Muscle of back (tissue), 11 donors: Measurements from ENCODE around the gene SDF4. TPM values are rescaled to one million over a fixed set of nuclear protein-coding genes. Genes with fewer than 3 reads are reported as not detected.
"Not testable (repeated sequence)": the region's sequence is repeated elsewhere in the genome, so short reads cannot be mapped to it uniquely, and the experiment has no call there.

ENCODE experiments used
- DNase-seq, 3 donors: peaks; one replicate each; pipeline versions ENCODE4 v3.0.0 to v3.0.0-alpha.2; 2013
- polyA plus RNA-seq, 10 donors: library from polyadenylated mRNA; unstranded; fragments of 120-200 nt; gene quantifications; one replicate each; pipeline ENCODE4 v1.2.1, GENCODE V29; 2013; ENCODE audit not compliant: insufficient read length in 10 of 10

The SDF4 gene
- polyA plus RNA-seq, 10 donors = 73.5 to 121 (median 88.5) TPM

DNA sequence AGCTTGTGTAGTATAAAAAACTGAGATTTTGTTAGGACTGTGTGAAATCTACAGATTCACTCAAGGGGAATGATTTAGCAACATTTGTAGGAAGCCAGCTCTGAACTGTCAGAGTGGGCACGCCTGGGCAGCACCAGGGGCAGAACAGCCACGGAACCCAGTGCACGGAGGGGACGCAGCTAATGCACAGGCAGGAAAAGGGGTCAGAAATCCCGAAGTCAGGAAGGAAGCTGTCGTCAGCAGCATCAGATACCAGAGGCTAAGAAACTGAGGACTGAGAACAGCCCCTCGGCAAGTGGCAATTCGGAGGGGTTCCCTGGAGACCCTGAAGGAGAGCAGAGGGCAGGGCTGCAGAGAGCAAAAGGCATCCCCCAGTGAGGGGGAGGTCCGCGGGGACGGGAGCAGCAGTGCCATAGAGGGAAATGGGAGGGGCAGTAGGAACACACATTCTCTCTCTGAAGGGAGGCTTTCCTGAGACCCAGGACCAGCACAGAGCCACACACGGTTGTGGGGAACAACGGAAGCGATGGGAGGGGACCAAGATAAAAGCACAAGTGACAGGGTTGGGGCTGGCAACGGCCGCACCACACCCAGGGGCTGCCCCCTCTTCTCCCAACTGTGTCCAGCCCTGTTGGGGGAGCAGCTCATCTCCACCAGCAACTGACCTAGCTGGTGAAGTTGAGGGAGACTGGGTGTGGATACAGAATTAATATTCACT lies 29.2 kb upstream of the SDF4 start:
- no peak for DNase-seq

DNA sequence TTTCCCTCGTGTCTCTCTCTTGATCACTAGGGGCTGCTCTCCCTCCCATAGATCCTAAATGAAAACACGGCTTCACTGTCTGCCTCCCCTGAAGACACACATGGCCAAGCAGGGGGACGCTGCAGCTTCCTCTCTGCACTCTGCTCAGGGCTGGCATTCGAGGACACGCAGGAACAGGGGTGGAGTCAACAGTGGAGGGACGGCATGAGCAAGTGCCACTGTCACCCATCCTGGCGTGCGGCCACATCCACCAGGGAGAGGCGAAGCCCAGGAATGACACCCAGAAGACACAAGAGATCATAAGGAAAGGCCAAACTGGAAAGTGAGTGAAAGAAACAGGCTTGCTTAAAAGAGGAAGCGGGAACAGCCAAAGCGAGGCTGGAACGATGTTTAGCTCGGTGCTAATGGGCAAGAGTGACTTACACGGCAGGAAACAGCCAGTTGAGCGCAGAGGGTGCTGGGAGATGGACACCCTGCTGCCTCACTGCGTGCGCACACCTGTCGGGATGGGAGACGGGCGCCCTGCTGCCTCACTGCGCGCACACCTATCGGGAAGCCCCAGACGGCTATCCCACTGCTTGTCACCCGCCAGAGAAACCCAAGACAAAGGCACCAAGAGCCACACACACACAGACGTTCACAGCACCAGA lies 28.3 kb upstream of the SDF4 start:
- no peak for DNase-seq

DNA sequence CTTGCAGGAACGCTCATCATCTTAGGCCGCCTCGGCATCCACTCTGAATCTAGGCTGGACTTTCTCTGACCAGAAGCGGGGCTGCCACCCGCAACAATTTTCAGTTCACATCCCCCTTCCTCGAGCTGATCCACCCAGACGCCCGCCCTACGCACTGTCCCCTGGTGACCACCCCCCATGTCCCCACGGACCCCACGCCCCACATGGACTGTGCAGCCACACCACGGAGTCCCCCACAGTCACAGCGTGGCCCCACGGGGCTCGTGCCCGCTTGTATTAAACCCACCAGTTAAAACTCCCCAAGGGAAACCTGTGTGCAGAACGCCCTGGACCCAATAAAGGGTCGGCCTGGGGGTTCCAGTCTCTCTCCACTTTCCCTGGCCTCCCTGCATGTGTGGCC lies 27.7 kb upstream of the SDF4 start:
- DNase-seq = no peak

DNA sequence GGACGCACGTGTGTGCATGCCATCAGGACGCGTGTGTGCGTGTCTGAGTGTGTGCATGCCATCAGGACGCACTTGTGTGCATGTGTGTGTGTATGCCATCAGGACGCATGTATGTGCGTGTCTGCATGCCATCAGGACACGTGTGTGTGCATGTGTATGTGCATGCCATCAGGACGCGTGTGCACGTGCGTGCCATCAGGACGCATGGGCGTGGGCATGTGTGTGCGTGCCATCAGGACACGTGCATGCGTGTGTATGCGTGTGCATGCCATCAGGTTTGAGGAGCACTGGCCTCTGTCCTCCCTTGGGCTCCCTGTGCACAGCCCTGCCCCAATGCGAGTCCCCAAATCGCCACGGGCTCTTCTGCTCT lies 27.3 kb upstream of the SDF4 start:
- no peak for DNase-seq

DNA sequence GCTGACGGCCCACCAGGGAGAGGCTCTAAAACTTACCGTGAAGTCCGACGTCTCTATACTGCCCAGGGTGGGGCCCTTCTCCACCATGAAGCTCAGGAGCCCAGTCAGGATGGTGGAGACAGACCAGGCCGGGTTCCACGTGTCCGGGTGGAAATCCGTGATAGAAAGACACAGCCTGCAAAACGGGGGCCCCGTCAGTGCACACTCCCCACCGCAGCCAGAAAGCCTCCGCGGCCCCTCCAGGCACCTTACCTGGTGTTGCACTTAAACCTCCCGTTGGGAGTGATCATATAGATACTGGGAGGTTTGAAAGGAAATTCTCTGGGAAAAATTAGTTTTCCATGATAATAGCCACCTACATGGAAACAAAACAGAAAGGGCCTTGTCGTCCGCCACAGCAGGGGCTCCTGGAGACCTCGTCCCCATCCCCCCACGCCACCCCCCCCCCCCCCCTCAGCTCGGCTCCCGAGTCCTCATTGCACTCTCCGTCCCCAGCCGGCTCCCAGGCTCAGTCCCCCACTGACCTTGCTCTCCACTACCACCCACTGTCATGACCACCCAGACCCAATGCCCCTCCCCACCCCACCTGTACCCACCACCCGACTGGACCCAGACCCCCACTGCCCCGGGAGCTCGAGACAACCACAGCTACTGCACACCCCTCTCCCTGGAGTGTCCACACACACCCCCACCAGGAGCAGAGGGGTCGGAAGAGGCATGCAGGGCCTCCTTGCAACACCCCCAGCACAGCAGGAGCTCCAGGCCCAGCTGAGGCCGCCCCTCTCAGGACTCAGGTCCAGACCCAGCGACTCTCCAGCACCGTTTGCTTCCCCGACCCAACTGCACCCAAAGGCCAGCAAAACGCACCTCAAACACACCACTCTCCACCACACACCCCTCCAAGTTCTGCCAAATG lies 25.4 kb upstream of the SDF4 start:
- no peak for DNase-seq

DNA sequence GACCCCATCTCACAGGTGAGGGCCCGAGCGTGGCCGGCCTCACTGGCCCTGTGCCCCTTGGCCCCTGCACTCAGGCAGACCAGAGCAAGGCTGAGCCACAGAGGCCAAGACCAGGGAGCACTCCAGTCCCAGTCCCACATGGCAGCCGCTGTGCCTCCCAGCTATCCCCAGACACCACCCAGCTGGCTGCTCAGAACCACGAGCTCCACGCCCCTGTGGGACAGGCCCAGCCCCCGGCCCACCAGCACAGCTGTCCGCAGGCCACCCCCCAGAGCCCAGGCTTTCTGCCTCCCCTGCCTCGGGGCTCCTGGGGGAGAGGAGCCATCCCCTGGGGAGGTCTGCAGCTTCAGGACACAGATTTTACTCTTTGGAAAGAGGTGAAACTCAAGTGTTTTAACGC lies 23.8 kb upstream of the SDF4 start:
- DNase-seq = no peak

DNA sequence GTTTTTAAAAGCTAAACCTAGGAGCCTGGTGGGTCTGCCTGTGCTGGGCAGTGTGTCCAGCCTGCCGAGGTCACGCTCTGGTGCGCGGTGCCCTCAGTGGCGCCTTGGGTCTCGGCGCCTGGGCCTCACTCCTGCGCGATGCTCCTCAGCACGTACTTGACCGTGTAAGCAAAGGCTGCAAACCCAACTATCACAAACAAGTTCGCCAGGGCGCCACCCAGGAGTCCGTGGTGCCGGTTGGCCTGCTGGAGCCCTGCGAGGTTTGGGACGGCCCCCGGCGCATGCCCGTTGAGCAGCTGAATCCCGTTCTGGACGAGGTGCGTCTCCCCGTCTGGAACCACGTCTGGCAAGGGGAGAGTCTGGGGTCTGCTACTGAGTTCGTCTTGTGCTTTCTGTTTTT lies 23.3 kb upstream of the SDF4 start:
- DNase-seq = no peak

DNA sequence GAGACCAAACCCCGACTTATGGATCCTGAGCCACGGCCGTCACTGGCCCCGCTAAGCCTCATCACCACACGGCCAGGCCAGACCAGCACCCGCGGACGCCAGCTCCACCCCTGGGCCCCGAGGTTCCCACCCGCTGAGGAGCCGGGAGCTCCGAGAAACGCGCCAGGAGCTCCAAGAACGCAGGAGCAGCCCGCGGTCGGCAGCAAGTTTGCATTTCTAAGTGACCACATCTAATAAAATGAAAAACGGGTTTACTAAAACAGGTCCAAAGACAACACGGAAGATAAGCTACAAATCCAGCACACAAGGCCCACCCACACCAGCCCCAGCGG lies 22.8 kb upstream of the SDF4 start:
- no peak for DNase-seq

DNA sequence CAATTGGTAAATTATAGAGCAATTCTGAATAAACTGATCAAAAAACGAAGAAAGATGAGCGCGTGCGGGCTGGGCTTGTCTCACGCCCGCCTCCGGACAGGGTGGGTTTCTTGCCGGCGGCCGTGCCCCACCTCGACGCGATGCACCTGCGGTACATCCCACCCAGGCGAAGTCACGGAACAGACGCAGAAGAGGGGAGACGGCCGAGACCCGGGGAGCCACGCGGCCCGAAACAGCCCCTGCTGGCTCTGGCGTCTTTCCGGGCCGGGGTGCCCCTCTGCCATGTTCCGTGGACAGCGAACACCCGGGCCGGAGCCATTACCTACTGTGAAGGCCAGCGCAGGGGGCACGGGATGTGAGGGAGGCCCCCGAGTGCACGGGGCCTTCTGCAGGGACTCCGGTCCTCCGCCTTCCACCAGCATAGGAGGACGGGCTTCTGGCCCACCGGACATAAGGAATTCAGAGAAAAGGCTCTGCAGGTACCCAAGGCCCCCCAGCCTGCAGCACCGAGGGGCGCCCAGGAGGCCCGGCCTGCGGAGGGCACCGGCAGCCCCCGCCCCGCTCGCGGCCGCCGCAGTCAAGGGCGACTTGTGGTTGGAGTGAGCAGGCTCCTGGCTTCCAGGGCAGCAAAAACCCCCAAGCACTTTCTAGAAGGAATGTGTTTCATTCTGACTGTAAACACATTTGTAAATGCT lies 22.3 kb upstream of the SDF4 start:
- no peak for DNase-seq

DNA sequence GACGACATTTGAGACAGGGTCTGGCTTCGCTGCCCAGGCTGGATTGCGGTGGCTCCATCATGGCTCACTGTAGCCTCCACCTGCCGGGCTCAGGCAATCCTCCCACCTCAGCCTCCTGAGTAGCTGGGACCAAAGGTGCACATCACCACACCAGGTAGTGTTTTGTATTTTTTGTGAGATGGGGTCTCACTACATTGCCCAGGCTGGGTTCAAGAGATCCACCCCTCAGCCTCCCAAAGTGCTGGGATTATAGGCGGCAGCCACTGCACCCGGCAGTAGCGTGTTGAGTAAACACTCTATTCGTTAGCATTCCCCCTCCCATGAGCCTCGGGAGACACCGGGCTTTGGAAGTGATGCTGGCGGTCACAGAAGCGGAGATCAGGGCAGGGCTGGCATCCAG lies 21.5 kb upstream of the SDF4 start:
- no peak for DNase-seq

DNA sequence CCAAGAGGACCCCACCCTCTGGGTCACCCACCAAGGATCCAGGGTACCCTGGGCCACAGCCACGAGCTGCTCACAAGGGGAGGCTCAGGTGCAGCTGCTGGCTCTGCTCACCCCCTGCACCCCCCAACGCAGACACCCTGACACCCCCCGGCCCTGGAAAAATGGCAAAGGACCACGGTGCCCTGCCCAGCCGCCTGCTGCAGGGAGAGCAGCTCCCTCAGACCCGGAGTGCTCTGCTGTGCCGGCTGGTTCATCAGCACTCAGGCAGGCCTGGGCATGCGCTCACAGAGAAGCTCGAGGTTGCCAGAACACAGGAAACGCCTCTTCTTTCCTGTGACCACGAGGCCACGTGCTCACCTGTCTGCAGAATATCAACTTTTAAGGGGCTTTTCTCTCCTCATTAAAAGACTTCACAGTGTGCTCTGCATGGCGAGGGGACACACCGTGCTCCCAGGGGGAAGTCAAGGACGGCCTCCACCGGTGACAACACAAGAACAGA lies 19.0 kb upstream of the SDF4 start:
- DNase-seq = no peak

DNA sequence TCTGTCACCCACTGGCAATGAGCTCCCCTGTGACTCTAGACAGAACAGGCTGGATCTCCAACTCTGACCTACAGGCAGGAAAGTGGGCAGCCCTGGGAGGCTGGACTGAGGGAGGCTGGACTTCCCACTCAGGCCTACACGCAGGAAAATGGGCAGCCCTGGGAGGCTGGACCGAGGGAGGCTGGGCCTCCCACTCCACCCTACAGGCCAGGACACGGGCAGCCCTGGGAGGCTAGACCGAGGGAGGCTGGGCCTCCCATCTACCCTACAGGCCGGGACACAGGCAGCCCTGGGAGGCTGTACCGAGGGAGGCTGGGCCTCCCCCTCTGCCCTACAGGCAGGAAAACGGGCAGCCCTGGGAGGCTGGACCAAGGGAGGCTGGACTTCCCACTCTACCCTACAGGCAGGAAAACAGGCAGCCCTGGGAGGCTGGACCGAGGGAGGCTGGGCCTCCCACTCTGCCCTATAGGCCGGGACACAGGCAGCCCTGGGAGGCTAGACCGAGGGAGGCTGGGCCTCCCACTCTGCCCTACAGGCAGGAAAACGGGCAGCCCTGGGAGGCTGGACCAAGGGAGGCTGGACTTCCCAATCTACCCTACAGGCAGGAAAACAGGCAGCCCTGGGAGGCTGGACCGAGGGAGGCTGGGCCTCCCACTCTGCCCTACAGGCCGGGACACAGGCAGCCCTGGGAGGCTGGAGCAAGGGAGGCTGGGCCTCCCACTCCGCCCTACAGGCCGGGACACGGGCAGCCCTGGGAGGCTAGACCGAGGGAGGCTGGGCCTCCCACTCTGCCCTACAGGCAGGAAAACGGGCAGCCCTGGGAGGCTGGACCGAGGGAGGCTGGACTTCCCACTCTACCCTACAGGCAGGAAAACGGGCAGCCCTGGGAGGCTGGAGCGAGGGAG lies 16.5 kb upstream of the SDF4 start:
- not testable (repeated sequence) for DNase-seq

DNA sequence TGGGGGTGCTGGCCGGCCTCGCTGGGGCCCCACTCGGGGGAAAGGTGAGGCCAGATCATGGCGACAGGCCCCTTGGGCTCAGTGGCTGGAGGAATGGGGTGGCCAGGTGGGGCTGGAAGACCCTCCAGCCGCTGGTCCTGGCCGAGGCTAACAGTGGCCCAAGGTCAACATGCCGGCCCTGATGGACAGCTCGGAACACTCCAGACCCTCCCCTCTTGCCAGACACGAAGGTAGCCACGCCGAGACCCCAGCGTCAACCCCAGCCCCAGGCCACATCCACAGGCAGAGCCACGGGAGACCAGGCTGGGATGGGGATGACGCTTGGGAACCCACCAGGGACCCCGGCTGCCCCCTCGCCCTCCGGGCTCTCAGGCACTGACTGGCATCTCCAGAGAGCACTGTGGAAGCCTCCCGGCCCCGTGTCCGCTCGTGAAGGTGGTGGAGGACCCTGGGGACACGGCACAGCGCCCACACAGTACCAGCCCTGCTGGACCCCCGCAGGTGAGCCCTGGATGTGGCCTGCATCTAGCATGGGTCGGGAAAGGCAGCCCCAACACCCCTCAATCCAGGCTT lies 15.6 kb upstream of the SDF4 start:
- no peak for DNase-seq

DNA sequence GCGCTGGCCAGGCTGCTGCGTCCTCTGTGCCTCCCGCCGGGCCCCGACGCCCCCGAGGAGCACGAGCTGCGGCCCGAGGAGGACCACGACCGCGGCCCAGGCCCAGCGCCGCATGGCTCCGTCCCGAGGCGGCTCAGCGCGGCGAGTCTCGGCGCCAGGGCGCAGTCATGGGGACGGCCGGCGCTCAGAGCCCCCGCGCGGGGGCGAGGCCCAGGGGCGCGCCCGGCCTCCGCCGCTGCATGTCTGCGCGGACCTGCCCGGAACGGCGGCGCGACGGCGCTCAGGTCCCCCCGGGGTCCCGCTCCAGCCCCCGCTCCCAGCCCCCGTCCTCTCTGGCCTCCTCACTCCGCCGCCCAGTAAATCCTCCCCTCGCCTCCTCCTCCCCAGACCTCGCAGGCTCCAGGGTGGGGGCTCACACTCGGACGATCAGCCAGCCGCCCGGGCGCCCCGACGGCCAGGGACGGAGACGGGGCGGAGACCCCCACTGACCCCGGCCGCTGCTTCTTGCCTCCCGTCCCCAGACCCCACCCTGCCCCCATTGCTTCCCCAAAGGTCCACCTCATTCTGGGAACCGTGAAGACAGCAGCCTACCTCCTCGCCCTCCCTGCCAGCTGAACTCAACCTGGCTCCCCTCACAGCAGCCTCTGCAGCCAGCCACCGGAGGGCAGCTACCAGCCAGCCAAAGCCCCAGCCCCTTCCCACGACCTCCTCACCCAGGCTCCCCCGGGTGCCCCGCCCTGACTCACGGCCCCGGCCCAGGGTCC lies 15.0 kb upstream of the SDF4 start, which contains the start of gene C1QTNF12:
Gene C1QTNF12 (minus strand): TSS at position 146 of the 764 bp plus-strand sequence. CDS start 32 bp downstream, at position 114.
- DNase-seq = peak in 1 of 3 donors; percentile 44

DNA sequence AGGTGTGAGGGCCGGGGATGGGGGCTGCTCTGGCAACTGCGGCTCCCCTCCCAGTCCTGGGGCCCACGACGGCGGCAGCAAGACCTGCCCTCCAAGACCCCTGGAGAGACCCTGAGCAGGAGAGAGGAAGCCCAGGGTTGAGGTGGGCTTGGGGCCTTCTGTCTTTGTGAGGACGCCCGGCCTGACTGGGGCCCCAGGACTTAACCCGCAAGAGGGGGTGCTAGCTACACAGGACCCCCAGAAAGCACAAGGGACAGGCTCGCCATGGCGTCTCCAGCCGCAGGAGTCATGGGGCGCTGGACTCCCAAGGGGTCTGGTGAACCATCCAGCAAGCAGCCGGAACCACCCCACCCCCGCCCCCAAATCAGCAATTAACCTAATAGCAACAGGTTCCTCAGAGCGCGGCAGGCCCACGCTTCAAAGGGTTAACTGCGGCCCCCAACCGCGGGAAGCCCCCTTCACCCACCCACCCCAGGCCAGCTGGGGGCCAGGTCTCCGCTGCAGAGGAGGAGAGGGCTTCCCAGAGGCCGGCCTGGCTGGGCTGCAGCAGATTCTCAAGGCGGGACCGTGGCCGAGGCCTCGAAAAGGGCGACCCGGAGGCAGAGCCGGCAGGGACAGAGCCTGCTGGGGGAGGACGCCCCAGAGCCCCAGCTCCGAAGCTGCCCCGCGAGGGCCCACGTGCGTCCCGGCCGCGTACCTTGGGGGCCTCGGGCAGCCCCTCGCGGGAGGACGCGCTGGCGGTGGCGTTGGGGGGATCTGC lies 14.2 kb upstream of the SDF4 start:
- no peak for DNase-seq

DNA sequence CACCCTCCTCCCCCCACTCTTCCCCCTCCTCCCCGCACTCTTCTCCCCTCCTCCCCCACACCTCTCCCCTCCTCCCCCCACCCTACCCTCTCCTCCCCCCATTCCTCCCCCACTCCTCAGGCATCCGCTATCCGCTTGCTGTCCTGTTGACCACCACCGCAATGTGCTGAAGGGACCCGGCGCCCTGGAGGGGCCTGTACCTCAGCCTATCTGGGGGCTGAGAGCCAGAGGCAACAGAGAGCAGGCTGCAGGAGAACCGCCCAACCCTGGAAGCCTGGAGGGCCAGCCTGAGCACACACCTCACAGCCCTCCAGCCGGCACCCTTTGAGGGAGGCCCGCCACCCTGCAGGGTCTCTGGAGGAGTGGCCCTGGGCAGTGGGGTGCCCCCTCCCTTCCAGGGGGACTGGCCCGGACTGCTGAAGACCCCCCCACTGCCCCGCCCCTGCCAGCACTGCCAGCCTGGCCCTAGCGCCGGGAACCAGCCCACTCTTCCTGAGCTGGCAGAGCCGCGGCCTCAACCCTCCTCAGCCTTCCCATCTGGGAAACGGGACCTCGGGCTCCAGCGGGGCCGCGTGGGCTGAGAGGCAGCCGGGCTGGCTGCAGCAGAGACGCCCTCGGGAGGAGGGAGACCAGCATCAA lies 13.5 kb upstream of the SDF4 start:
- DNase-seq = no peak

DNA sequence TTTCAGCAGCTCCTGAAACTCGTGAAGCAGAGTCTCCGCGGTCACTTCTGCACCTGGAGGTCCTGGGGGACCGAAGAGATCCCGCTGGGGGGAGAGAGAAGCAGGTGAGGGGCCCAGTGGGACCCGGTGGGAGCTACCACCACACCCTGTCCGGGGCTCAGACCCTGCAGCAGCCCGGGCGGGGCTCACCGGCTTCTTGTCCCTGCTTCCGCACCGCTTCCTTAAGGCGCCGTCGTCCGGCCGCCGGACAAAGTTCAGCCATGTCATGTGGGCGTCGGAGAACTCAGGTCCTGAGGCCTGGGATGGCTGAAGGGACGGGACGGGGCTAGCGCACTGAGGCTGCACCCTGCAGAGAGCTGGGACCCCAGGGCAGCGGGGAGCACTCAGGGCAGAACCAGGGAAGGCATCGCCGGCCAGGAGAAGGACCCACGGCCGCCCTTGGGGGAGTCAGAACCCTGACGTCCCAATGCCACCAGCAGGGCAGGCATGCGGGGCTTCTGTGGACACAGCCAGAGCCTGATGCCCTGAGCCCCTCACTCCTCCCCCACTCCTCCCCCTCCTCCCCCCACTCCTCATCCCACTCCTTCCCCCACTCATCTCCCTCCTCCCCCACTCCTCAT lies 12.5 kb upstream of the SDF4 start:
- DNase-seq = no peak

DNA sequence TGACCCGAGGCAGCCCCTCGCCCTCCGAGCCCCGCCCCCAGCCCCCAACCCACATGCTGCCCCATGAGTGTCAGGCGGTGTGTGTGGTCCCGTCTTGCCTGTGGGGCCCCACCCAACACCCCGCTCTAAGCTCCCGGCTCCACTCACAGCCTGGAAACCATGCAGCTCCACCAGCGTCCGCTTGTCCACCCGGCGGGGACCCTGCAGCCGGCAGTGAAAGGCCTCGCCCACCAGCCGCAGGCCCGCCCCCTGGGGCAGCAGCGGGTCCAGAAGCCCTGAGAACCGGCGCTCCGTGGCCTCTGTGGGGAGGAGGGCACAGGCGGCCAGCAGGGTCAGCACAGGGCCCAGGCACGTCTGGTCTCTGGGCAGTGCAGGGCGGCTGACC lies 12.0 kb upstream of the SDF4 start:
- DNase-seq = no peak
